ENCODE measurements around the gene WBP1L. TPM values are rescaled to one million over a fixed set of nuclear protein-coding genes. Genes with fewer than 3 reads are reported as not detected.
"Not testable (repeated sequence)": the region's sequence is repeated elsewhere in the genome, so short reads cannot be mapped to it uniquely, and the experiment has no call there.

The WBP1L gene
- polyA plus RNA-seq, 1 donor, result 44.8 TPM

DNA sequence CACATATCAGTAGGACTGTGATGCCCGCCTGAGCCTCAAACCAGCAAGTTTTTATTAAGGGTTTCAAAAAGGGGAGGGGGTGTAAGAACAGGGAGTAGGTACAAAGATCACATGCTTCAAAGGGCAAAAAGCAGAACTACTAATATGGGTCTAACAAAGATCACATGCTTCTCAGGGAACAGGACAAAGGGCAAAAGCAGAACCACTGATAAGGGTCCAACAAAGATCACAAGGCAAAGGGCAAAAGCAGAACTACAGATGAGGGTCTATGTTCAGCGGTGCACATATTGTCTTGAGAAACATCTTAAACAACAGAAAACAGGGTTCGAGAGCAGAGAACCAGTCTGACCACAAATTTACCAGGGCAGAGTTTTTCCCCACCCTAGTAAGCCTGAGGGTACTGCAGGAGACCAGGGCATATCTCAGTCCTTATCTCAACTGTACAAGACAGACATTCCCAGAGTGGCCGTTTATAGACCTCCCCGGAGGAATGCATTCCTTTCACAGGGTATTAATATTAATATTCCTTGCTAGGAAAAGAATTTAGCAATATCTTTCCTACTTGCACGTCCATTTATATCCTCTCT, 100.5 kb downstream of the WBP1L start:
- DNase-seq, result not testable (repeated sequence)

DNA sequence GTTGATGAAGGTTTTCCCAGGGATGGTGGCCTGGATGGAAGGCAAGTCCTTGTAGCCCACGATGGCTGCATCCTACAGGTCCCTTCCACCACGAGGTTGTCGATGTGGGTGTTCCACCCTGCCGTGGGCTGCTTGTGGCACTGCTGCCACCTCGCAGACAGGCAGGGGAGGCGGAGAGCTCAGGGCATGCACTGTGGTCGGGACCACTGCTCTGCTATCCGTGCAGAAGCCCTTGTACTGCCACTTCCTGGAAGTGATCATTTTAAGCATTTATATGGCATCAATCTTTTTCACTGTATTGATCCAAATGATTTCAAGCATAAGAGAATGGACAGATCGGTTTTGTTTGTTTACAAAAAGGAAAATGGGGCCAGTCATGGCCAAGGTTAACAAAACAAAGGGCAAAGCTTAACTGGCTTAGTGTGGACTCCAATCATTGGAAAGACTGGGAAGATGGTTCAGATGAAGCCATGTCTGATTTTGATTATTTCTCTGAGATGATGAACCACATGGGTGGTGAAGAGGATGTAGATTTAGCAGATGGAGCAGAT, 101.7 kb downstream of the WBP1L start:
- no peak for DNase-seq

DNA sequence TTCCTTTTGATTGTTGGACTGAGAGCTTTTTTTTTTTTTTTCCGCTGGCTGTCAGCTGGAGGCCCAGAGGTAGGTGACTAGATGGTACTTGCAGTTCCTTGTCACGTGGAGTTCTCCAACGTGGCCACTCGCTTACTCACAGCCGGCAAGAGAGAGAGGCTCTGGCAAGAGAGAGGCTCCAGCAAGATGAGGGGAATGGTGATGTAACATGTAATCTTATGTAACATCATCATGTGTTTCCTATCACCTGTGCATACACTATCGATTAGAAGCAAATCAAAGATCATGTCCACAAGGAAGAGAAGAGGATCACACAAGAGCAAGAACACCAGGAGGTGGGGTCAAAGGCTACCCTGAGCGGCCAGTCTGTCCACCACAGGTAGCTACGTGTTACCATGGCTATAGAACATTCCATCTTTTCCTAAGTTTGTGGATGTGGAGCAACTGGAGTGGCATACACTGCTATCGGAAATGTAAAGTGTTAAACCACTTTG, 106.3 kb downstream of the WBP1L start:
- DNase-seq, result no peak

- DNase-seq, result not testable (repeated sequence)
Observed at GRCh38 chr10:102853237-102853636, 109.5 kb downstream of the WBP1L start.

- DNase-seq, result not testable (repeated sequence)
Observed at GRCh38 chr10:102855731-102856436, 112.1 kb downstream of the WBP1L start.

DNA sequence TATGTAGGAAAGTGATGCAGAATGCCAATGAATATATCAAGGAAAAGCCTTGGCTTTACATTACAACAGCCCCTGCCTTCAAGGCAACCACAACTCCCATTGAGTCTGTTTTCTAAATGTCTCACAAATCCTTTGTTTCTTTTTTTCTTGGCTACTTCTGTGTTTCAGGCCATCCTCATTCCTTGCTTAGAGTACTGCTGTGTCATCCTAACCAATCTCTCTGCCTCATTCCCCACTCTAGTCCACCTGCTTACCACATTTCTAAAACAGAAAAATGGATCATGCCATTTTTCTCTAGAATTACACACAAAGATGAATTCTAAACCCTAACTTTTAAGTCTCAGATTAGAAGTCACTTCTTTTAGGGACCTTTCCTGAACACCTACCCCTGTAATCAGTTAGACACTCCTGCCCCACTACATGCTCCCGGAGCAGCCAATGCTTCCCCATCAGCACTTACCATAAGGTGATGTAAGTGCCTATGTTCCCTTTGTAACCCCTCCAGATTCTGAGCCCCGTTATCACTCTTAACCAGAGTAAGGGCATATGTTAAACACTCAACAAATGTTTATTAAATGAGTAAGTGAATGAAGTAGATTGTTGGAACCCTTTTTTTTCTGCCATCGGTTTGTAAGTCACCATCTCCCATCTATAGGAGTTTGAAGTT, 113.1 kb downstream of the WBP1L start:
- no peak for DNase-seq

DNA sequence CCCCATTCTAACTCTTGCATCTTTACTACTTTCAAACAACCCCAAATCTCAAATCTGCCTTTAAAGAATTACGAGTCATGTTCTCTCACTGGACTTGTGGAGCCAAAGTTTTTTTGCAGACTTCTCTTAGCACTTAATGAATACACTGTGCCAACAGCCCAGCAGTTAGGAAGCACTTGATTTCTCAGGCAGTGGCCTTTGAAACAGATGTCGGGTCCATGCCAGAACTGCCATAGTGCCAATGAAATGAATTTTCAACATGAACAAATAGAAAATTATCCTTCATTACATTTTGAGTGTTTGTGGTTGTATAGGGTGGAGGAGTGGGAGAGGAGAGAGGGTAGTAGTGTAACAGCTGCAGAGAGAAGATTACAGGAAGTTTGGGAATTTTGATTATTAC, 116.2 kb downstream of the WBP1L start:
- DNase-seq, result no peak

DNA sequence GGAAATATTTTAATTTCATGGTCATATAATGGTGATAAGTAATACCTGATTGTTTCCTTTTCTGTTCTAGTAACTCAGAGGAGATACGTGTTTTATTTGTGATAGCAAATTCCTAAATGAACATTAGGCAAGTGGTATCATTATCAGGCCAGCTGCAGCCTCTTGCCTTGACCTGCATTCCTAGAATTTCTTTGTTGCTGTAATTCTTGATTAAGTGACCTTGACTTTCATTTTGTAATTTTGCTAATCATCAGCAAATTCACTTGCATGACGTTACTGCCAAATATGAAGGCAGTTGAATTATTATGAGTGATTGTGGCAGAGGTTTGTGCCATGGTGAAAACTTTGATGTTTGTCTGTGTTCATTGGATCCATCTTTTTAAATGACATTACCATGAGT, 119.9 kb downstream of the WBP1L start:
- no peak for DNase-seq

DNA sequence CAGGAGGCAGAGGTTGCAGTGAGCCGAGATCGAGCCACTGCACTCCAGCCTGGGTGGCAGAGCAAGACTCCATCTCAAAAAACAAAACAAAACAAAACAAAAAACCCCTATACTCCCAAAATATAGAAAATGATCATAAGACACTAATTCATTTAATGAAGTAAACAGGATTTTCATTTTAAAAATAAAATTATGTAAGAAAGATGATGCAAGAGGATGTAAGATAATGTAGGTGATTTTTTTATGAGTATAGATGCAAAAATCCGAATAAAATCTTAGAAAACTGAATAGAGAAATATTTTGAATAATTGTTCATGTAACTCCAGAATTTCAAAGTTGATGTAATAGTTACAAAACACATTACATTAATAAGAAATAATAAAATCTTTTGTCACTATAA, 121.9 kb downstream of the WBP1L start:
- DNase-seq, result no peak

Other genes starting within 250 kb of the WBP1L start
- 81.0 TPM for gene ACTR1A, start 241.2 kb upstream of the WBP1L start, polyA plus RNA-seq (ENCODE audit: insufficient read length)
- gene SUFU, start 240.0 kb upstream of the WBP1L start, polyA plus RNA-seq (ENCODE audit: insufficient read length), result 16.4 TPM
- gene TRIM8, start 99.5 kb upstream of the WBP1L start, polyA plus RNA-seq (ENCODE audit: insufficient read length), result 97.5 TPM
- gene ARL3, start 29.6 kb upstream of the WBP1L start, polyA plus RNA-seq (ENCODE audit: insufficient read length), result 12.5 TPM
- gene SFXN2, start 29.3 kb upstream of the WBP1L start, polyA plus RNA-seq (ENCODE audit: insufficient read length), result 7.5 TPM
- gene CYP17A1, start 93.5 kb downstream of the WBP1L start, polyA plus RNA-seq (ENCODE audit: insufficient read length), result 0.70 TPM
- gene BORCS7, start 110.3 kb downstream of the WBP1L start, polyA plus RNA-seq (ENCODE audit: insufficient read length), result 23.1 TPM
- gene AS3MT, start 125.5 kb downstream of the WBP1L start, polyA plus RNA-seq (ENCODE audit: insufficient read length), result 7.3 TPM
- 3.2 TPM for gene CNNM2, start 174.3 kb downstream of the WBP1L start, polyA plus RNA-seq (ENCODE audit: insufficient read length)